HG03139 (cell line): Measurements from ENCODE around the gene LONRF2.

Experiments used
- ATAC-seq: cut with Tn5 transposase; IDR thresholded peaks from one replicate; pipeline ENCODE4 v1.9.1; 2021; ENCODE audit not compliant: unreplicated experiment

The LONRF2 gene

DNA sequence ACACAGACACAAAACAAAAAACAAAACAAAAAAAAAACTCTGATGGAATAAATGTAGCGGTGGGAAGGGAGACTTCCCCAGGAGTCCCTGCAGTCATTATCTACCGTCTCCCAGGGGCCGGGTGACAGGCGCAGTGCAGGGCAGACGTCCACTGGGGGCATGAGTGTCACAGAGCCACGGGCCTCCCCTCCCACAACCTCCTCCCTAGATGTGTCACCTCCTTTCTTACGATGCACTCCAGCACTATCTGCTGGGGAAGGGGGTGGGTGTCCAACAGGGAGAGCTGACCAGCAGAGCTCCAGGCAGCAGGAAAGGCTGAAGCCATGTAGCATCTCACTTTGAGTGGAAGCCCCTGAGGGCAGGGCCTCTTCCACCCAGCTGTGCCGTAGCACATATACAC, 84.5 kb downstream of the LONRF2 start:
- no peak for ATAC-seq

DNA sequence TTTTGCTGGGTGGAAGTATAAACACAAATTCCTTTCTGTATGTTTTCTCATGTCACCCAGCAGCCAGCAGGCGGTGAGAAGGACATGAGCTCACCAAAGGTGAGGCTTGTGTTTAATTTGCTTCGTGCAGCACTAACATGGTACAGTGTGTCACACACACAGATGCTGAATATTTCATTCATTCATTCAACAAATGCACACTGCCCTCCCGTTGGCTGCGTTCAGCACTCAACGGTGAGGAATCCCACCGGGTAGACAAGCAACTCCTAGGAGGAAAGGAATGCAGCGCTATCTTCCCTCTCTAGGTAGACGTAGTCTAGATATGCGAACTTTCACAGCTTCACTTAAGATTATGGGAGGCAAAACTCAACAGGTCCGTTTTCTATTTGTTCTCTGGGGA, 85.1 kb downstream of the LONRF2 start:
- ATAC-seq, result no peak

DNA sequence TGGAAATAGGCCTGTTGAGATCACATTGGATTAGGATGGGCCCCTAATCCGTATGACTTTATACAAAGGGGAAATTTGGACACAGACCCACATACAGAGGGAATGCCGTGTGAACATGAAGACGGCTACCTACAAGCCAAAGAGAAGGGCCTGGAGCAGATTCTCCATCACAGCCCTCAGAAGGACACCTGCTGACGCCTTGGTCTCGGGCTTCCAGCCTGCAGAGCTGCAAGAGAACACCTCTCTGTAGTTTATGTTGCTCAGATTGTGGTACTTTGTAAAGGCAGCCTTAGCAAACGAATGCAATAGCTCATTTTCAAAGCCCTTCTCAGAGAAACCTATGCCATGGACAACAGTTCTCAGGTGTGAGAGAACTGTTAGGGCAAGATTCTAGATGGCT, 86.1 kb downstream of the LONRF2 start:
- no peak for ATAC-seq

DNA sequence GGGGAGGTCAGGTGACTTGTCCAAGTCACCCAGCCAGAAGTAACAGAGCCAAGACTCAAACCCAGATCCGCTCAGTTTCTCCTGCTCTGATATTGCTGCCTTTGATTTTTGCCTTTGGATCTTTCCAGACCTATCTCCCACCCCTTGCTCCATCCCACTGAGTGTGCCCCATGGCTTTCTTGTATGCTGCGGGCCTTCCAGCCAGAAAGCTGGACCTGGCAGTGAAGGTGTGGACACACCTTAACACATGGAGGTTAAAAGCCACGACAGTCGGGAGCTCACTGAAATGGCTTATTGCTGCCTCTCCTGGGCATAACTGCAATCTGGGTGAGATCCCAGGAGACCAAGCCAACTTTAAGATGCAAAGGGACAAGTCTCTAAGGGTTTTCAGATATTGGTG, 86.7 kb downstream of the LONRF2 start:
- ATAC-seq, result no peak

DNA sequence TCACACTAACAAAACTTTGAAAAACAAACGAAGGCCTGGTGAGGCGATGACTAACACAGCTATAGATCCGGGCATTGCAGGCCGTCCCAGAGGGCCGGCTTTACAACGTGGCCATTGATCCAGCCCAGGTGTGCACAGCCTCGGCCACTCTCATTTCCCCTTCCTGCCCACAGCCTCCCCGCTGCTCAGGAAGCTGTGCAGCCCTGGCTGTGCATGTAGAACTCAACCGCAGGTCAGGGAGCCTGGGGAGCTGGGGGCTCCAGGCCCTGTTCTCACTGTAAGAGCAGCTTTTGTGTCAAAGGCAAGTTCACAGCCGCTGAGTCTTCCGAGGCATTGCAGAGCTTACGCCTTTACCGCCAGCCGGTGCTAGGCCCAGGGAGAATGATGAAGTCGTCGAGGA, 87.2 kb downstream of the LONRF2 start:
- peak; percentile 99 for ATAC-seq

DNA sequence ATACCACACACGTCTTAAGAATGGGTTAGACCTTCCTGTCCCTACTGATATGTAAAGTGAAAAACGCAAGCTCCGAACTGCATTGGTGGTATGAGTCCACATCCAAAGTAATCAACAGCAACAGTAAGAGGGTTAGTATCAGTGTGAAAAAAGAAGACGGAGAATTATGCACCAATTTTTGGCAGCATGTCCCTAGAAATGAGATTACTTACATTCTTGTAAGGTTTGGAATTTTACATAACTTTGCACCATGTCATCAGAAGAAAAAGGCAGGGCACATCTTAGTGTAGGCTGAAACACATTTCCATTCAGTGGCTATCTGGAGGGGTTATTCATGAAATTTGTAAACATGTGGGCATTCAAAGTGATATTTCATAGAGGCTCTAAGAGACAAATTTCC, 88.2 kb downstream of the LONRF2 start:
- no peak for ATAC-seq

DNA sequence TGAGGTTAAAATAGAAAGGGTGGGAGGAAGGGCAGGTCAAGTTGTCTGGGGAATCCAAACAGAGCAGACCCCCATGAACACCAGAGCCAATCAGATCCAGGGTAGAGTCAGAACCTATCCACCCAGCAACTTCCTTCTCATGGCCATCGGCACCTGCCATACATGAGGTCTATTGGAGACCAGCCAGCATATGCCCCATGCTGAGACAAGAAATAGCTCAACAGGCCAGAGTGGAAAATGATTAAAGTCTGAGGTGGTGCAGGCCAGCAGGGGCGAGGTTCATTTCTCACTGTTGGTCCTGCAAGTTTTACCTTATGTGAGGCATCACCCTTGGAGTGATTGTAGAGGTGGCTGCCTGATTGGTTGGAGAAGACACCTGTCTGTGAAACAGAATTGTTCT, 89.2 kb downstream of the LONRF2 start:
- no peak for ATAC-seq

DNA sequence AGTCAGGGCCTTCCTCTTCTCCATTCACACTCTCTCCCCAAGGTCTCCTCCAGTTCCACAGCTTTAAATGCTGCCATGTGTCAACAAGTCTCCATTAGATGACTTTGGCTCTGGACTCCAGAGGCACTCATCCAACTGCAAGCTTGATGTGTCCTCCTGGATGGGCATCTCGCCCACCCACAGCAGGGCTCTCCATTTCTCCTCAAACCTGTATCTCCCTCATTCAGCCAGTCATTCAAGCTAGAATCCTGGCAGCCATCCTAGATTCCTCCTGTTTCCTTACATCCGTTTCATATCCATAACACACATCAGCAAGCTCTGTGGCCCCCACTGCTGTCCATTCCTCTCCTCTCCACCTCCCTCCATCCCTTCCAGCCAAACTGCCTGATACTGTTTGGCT, 91.5 kb downstream of the LONRF2 start:
- no peak for ATAC-seq

DNA sequence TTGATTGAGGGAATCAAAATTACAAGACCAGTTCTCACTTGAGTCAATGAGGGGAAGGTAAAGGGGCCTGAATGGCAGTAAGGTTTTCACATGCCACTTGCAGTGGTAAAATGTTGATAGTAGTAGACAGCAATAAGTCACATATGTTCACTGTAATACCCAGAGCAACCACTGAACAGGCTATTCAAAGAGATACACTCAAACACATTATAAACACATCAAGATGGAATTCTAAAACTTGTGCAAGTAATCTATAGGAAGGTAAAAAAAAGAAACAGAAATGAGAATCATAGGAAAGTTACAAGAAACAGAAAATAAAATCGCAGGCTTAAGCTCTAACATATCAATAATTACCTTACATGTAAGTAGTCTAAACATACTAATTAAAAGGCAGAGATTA, 93.3 kb downstream of the LONRF2 start:
- ATAC-seq, result no peak

DNA sequence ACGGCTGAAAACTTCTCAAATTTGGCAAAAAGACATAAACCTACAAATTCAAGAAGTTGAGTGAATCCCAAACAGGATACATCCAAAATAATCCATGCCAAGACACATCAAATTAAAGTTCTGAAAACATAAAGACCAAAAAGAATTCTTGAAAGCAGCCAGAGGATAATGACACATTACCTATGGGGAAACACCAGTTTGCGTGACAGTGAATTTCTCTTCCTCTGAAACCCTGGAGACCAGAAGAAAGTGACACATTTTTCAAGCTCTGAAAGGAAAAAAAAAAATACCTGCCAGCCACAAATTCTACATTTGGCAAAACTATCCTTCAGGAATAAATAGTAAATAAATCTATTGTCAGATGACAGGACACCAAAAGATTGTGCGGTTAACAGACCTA, 93.9 kb downstream of the LONRF2 start:
- ATAC-seq, result no peak

DNA sequence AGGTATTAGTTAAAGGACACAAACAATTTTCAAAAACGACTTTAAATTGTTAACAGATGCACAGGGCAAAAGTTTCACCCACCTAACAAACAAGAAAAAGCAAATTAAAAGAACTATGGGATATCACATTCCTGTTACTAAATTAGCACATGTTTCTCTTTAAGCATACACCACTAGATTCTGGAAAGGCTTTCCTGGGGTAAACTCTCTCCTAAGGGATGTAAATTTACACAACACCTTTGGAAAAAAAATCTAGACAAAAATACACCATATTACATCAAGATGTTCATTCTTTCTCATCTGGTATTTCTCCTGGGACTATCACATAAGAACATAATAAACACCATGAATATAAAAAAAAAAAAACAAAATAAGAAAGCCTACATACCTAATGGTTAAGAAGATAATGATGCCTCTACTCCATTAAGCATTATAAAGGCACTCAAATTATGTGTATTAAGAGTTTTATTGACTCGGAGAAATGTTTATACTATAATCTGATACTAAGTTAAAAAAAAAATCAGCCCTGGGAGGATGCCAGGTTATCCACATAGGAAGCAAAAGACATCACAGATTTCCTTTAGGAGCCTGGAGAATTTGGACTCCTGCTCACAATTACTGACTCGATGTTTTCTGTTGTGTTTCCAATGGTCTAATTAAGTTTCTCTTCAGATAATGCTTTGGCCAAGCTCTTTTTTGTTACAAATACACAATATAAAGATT, 97.2 kb downstream of the LONRF2 start:
- ATAC-seq, result no peak

DNA sequence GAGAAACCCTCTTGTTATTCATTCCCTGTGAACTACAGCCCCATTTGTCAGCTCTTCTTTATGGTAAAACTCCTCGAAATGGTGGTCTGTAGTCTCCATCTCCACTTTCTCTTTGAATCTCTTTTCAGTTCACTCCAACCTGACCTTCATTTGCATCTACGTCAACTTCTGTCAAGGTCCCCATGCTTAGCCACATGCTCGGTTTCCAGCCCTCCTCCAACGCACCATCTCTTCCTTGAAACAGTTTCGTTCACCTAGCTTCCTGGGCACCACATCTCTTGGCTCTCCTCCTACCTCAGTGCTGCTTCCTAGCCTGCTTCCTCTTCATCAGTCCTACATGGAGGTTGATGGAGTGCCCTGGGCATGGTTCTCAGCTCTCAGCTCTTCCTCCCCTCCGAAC, 98.8 kb downstream of the LONRF2 start:
- ATAC-seq, result no peak
